Stomach (tissue), 4 donors: ENCODE measurements around the gene NKIRAS2.

Source experiments
- CTCF ChIP-seq, 7 experiments: fragments of 450-650 bp in 4 of 7; fragments of 200-600 bp in 3 of 7; sonication (generic) in 3 of 7; IDR thresholded peaks; one replicate each; pipeline ENCODE4 v1.5.1; 2016 to 2019; ENCODE audit warnings: antibody characterized with exemption in 7 of 7, control low read depth in 2 of 7, mild to moderate bottlenecking in 1 of 7
- POLR2A ChIP-seq, 4 donors: fragments of 450-650 bp; IDR thresholded peaks; one replicate each; pipeline ENCODE4 v1.6.1; 2016; ENCODE audit warnings: antibody characterized with exemption in 4 of 4, control low read depth in 2 of 4, mild to moderate bottlenecking in 1 of 4, moderate library complexity in 1 of 4

DNA sequence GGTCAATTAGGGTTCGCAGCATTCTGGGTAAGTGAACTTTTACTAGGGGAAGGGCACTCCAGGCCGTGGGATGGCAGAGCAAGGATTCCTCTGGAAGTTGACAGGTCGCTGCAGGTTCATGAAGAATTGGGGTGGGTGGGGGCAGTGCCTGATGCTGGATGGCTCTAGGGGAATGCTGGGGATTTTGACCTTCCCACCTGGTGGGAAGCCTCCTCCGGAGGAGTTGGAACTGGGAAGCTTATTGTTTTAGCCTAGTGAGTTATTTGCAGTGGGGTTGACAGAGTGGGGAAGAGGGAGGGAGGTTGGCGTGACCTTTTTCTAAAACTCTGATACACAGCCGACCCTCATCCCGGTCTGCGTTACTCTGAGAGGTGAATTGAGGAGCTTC is 31.1 kb downstream of the NKIRAS2 start:
- TF ChIP-seq CTCF (IDR thresholded peaks at IDR 0.05) (no peak), POLR2A (IDR thresholded peaks at IDR 0.05) (no peak)
